ENCODE measurements around the gene AKAP10.
"Not testable (repeated sequence)": the region's sequence is repeated elsewhere in the genome, so short reads cannot be mapped to it uniquely, and the experiment has no call there.

Gene AKAP10

DNA sequence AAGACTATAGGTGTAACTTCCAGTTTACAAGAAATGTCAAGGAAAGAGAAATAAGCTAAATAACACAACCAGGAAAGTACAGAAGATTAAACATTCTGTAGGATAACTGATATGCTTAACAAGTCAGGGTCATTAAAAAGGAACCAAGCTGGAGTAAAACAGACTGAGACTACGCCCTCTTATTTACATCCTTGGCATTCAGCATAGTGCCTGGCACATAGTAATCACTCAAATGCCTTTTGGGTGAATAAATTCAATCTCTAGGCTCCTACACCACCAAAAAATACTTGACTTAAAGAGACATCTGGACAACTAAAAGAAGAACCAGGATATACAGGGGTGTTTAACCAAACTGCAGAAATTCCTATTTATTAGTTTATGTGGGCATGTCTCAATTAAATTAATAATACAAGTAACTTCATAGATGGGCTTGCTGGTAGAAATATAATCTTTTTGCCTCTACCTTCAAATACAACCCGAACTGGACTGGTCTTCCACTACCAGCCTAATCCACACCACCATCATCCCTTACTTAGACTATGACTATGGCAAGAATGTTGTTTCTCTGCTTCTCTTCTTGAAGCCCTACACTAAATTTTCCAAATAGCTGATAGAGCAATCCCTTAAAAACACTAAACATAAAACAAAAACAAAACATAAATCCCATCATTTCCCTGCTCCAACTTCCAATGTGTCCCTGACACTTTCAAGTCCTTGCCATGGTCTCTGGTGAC lies 62.2 kb downstream of the AKAP10 start:
- no peak for DNase-seq

GRCh38 chr17:19911033-19911432 lies 66.6 kb downstream of the AKAP10 start:
- no peak for DNase-seq

DNA sequence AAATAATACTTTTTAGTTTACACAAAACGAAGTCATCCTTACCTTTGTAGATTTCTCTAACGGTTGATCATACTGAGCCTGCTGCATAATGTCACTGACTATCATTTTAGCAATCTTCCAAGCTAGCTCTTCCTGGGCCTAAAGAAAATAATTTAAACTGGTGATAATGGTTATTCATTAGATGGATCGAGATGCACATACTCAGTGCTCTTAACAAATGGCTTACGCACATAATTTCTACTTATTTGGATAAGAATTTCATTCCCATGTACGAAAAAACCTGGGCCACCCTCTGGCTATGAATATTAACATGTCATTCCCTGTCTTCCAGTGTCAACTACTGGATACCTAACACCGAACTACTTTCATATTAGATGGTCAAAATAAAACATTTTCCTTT lies 68.5 kb downstream of the AKAP10 start:
- DNase-seq, result no peak

DNA sequence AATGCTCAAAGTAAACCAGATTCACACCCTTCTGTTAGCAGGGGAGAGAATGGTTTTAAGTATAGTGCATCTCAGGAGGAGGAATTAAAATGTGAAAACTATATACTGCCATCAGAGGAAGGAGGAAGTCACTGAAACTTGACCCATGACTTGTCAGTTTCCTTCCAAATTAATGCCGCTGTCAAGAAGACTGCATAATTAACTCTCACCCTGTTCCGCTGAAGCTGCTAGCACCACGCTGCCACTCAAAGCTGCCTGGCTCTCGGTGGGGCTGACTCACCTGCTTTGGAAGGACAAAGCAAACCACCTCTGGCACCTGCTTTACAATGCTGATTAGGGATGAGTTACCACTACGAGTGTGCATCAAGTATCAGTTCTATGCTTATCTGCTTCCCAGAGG lies 72.1 kb downstream of the AKAP10 start:
- DNase-seq, result no peak

DNA sequence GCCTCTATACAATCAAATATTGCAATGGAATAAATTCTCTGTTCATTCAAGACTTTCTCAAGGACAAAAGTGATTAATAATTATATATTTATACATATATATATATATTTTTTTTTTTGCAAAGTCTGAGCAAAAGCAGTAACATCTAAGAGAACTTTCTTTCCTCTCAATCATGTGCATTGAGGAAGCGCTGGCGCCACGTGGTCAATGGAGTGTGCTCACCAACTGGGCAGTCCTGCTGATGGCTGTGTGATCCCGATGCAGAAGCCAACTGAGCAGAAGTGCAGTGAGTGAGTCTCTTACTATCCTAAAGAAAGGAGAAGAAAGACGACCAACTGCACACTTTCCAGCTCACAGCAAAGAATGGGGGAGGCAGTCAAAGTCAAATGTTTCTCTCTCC lies 72.7 kb downstream of the AKAP10 start:
- DNase-seq, result no peak

DNA sequence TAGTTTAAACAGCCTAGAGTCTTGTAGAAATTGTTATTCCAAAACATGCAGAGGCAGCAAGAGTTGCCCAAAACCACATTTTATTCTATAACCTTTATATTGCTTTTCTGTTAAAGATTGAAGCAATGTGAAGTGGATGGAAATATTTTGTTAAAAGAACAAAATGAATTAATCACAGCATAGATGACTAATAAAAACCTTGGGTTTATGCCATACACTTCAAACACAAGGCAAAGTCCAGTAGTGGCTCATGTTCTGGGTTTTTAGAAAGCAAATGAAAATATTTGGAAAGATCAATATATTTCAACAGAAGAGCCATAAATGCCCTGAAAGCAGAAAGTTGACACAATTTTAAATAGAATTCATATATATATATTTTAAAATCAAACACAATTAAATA lies 73.2 kb downstream of the AKAP10 start:
- DNase-seq, result no peak

- DNase-seq, result no peak
Observed at GRCh38 chr17:19900809-19901208, 76.8 kb downstream of the AKAP10 start.

- DNase-seq, result no peak
Observed at GRCh38 chr17:19897903-19898302, 79.7 kb downstream of the AKAP10 start.

DNA sequence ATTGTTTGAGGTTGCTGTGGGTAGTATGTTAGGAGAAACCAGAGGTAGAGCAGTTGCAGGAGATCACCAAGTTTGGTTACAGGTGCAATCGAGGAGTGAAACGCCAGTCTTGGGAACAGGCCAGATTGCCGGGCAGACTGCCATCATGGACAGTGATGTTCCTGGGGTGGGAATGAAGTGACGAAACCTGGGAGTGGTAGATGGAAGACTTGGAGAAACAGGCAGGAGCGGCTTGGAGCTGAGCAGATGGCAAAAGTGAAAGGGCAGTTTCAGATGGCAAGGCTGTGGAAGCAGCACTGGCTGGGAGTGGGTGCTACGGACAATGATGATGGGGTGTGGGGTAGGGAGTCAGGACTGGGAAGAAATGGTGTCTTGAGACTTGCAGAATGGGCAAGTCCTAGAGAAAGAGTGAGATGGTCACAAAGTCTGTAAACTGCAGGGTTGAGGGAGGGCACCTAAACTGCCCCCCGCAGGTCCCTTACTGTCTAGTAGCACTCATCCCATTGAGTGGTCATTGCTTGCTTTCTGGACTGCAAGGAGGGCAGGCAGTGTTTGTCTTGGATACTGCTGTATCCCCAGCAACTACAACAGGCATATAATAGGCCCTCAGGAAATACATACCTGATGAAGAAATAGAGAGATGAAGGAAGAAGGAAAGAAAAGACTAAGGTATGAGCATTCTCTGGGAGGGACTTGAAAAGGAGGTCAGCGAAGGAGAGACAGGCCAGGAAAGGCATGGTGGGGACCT lies 80.4 kb downstream of the AKAP10 start:
- DNase-seq, result no peak

DNA sequence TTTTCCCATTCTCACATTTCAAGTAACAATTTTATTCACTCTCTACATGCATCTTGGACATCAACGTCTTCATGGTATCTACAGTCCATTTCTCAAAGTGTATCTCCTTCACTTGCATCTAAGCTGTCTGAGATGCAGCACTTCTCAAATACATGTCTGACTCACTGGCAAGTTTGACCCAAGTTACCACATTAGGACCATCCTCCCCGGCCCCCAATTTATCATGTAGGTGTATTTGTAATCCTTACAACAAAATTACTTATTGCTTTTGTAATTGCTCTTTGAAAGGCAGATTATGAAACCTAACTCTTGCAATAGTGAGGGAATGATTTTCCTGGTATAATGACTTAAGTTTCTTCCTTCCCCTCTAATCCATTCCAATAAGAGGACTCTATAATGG lies 80.9 kb downstream of the AKAP10 start:
- no peak for DNase-seq

DNA sequence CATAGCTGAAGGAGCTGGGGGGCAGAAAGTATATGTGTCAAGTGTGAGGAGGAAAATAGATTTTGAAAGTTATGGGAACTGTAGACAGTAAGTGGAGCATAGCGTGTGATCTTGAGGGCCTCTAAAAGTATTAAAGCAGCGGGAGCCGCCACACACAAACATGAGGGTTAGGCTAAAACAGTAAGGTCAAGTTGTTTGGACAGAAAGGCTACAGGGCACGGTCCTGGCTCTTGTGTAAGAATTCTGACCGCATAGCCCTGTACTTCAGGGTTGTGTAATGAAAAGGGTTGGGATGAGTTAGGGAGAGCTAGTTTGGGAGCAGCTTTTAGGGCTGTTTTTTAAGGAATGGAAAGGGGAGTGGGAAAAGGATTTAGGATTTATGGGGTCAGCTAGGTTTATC lies 87.1 kb downstream of the AKAP10 start:
- DNase-seq, result not testable (repeated sequence)

- DNase-seq, result not testable (repeated sequence)
Observed at GRCh38 chr17:19890001-19890400, 87.6 kb downstream of the AKAP10 start.

DNA sequence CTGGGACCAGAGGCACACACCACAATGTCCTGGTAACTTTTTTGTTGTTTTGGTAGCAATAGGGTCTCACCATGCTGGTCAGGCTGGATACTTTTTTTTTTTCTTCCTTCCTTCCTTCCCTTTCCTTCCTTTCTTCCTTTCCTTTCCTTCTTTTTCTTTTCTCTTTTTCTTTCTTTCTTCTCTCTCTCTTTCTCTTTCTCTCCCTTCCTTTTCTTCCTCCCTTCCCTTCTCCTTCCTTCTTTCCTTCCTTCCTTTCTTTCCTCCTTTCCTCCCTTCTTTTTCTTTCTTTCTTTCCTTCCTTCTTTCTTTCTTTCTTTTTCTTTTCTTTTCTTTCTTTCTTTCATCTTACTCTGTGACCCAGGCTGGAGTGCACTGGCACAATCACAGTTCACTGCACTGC lies 91.5 kb downstream of the AKAP10 start:
- DNase-seq, result no peak

GRCh38 chr17:19883537-19884215 lies 94.0 kb downstream of the AKAP10 start:
- no peak for DNase-seq

GRCh38 chr17:19880393-19880792 lies 97.2 kb downstream of the AKAP10 start:
- DNase-seq, result no peak

- no peak for DNase-seq
Observed at GRCh38 chr17:19877364-19877945, 100.2 kb downstream of the AKAP10 start.

GRCh38 chr17:19876529-19877161 lies 101.0 kb downstream of the AKAP10 start:
- no peak for DNase-seq

DNA sequence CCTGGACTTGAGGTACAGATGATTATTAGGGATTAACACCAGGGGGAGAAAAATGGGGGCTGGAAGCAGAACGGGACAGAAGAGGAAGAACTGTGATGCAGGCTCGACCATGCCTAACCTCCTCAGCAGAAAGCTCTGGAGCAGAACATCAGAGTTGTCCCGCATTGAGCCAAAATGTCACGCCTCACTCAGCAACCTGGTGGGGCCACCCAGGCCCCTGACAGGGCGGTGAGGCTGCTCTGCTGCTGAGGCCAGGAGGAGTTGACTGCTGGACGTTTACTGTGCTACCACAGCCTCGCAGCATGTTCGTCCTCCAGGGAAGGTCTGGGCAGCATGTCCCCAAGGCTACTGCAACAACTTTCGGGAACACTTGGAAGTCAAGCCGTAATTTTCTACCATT lies 103.4 kb downstream of the AKAP10 start:
- DNase-seq, result no peak

DNA sequence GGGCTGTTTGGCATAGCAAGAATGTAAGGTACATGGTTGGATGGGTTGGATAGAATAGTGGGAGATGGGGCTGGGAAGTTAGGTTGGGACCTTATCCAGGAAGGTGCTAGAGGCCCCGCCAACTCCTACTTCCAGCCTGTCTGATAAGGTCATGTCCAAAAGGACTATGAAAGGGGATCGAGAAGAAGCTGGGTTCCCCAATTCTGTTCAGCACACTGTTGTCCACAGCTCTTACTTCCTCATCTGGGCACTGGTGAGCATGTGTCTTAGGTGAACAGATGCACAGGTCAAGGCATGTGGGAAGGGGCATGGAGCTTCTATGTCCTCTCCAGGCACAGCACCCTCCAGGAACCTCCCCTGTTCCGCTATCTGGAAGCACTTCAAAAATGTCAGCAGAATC lies 104.3 kb downstream of the AKAP10 start:
- no peak for DNase-seq

- DNase-seq, result no peak
Observed at GRCh38 chr17:19868079-19868395, 109.6 kb downstream of the AKAP10 start.

- DNase-seq, result peak; percentile 36
Observed at GRCh38 chr17:19867329-19868078, 110.1 kb downstream of the AKAP10 start, which contains the start of gene ULK2. ULK2 (minus strand) TSS chr17:19867936; CDS start chr17:19867417, 519 bp downstream.

DNA sequence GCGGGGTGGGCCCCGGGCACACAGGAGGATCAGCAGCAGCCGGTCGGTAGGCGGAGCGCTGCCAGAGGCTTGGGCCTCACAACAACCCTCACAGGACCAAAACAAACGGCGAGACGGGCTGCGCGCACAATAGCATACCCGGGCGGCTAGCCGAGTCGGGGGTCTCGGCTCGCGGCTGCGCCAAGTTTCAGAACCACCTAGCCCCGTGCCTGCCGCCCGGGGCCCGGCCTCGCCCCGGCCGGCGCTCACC lies 110.6 kb downstream of the AKAP10 start:
- DNase-seq, result peak; percentile 44

DNA sequence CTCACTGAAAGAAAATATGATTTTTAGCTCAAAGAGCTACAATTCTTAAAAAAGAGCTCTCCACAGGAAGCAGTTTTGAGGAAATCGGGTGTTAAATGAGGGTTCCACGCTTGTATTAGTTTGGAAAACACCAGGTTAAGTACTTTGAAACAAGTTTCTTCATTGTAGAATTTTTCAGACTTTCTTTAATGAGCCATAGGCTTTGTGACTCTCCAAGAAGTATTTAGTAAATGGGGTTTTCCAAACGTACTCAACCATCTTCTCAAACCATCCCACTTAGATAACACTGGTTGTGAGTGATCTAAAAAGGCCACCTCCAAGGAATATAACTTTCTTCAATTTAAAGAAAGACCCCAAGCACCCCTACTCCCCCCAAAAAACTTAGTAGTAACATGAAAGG lies 112.6 kb downstream of the AKAP10 start:
- DNase-seq, result no peak
